OCI-LY3 (cell line): ENCODE measurements around the gene IGF2BP3.

Experiments used
- H2AFZ ChIP-seq: fragments of 200-600, 300-600 bp; shearing (Covaris generic); 2 replicates; pipeline ENCODE4 v1.6.0; 2014; ENCODE audit warnings: antibody characterized with exemption, low read depth, low read length
- H3K27ac ChIP-seq: fragments of 200-600, 300-600 bp; sonication (generic); 2 replicates; pipeline ENCODE4 v1.5.1; 2014; ENCODE audit warnings: mild to moderate bottlenecking, low read length, moderate library complexity, mixed read lengths
- H3K27me3 ChIP-seq: fragments of 200-600, 300-600 bp; sonication (generic); 2 replicates; pipeline ENCODE4 v1.6.1; 2014; ENCODE audit warnings: low read depth, low read length, mixed read lengths
- H3K36me3 ChIP-seq: fragments of 200-600, 300-600 bp; sonication (generic); replicated peaks from 2 replicates; pipeline ENCODE3; 2014; ENCODE audit warnings: low read depth, low read length, mixed read lengths
- H3K4me1 ChIP-seq: fragments of 300-600, 200-600 bp; sonication (generic); 2 replicates; pipeline ENCODE4 v1.6.1; 2014; ENCODE audit warnings: low read length, mixed read lengths
- H3K4me2 ChIP-seq: fragments of 200-600, 300-600 bp; sonication (generic); 2 replicates; pipeline ENCODE4 v1.6.1; 2014; ENCODE audit warnings: low read length, mixed read lengths
- H3K4me3 ChIP-seq: fragments of 300-600, 200-600 bp; sonication (generic); 2 replicates; pipeline ENCODE4 v1.5.1; 2014; ENCODE audit warnings: antibody characterized with exemption, mild to moderate bottlenecking, low read length, moderate library complexity
- H3K79me2 ChIP-seq: fragments of 300-600, 200-600 bp; shearing (Covaris generic); 2 replicates; pipeline ENCODE4 v1.6.1; 2014; ENCODE audit warnings: mild to moderate bottlenecking, low read length, mixed read lengths
- H3K9ac ChIP-seq: fragments of 300-600, 200-600 bp; shearing (Covaris generic); 2 replicates; pipeline ENCODE4 v1.6.0; 2014; ENCODE audit warnings: mild to moderate bottlenecking, low read length, moderate library complexity
- H3K9me3 ChIP-seq: fragments of 200-600, 300-600 bp; shearing (Covaris generic); 2 replicates; pipeline ENCODE4 v1.6.1; 2014; ENCODE audit warnings: low read length, mixed read lengths; ENCODE audit not compliant: insufficient read depth
- H4K20me1 ChIP-seq: fragments of 200-600, 300-600 bp; sonication (generic); 2 replicates; pipeline ENCODE4 v1.6.1; 2016; ENCODE audit warnings: low read length, mixed read lengths; ENCODE audit not compliant: insufficient read depth
- EZH2phosphoT487 ChIP-seq: fragments of 200-600 bp; shearing (Covaris generic); IDR thresholded peaks from 2 replicates; pipeline ENCODE4 v1.6.1; 2018; ENCODE audit warnings: antibody characterized with exemption, mixed run types, low read depth
- TF ChIP-seq, protein P1 (sequence below): fragments of 200-600, 300-600 bp; sonication (generic); IDR thresholded peaks from 2 replicates; pipeline ENCODE4 v1.5.1; 2014; ENCODE audit warnings: antibody characterized with exemption, low read length, low read depth

IGF2BP3 gene

DNA sequence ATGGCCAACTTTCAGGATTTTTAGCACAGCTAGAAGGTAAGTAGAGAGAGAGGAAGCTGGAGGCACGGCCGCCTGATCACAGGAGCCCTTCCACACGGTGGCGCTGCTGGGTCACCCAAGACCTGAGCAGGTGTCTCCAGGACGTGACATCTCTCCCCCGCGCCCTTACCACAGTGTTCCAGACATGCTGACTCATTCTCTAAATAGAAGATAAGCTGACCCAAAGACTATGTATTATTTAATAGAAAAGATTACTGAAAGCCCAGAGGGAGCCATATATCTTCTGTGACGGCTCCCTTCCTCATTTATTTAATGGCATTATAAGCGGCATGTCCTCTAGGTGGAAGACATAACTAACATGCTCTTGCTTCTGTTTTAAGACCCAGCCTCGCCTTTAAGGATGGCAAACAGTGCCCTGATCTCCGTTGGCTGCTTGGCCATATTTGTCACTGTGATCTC lies 197.1 kb downstream of the IGF2BP3 start:
- Histone ChIP-seq H3K9ac (peak overlapping the region; percentile 62), H3K4me2 (peak overlapping the region; percentile 85)

DNA sequence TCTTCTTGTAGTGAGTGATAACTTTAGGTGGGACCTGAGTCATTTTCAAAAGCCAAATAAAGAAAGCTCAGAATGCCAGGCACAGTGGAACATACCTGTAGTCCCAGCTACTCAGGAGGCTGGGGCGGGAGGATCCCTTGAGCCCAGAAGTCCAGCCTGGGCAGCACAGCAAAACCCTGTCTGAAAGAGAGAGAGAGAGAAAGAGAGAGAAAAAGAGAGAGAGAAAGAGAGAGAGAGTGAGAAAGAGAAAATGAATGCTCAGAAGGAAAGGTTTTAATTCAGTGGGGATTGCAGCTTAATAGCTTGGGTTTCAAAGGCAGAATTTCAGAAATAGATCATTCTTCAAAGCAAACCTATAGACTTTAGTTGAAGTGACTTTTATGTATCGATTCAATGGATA lies 198.0 kb downstream of the IGF2BP3 start:
- TF ChIP-seq, protein P1, sequence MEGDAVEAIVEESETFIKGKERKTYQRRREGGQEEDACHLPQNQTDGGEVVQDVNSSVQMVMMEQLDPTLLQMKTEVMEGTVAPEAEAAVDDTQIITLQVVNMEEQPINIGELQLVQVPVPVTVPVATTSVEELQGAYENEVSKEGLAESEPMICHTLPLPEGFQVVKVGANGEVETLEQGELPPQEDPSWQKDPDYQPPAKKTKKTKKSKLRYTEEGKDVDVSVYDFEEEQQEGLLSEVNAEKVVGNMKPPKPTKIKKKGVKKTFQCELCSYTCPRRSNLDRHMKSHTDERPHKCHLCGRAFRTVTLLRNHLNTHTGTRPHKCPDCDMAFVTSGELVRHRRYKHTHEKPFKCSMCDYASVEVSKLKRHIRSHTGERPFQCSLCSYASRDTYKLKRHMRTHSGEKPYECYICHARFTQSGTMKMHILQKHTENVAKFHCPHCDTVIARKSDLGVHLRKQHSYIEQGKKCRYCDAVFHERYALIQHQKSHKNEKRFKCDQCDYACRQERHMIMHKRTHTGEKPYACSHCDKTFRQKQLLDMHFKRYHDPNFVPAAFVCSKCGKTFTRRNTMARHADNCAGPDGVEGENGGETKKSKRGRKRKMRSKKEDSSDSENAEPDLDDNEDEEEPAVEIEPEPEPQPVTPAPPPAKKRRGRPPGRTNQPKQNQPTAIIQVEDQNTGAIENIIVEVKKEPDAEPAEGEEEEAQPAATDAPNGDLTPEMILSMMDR, result no peak
- no peak for TF ChIP-seq EZH2phosphoT487
- peak overlapping the region; percentile 86 for H2AFZ ChIP-seq

More for the DNA sequence above, 197.1 kb downstream of the IGF2BP3 start:
- peaks cover 14% of the 10 kb centered on the region for H3K4me1 ChIP-seq
- H3K36me3 ChIP-seq, result no peaks in the 10 kb centered on the region
- H3K27ac ChIP-seq, result peak overlapping the region; percentile 25
- TF ChIP-seq EZH2phosphoT487, result no peak
- TF ChIP-seq, protein P1, result peak; percentile 75
- H3K9me3 ChIP-seq, result no peaks in the 10 kb centered on the region
- no peaks in the 10 kb centered on the region for H3K27me3 ChIP-seq
- H3K79me2 ChIP-seq, result no peaks in the 10 kb centered on the region
- peak overlapping the region; percentile 81 for H3K4me3 ChIP-seq
- peak overlapping the region; percentile 86 for H2AFZ ChIP-seq
- H4K20me1 ChIP-seq, result no peaks in the 10 kb centered on the region

DNA sequence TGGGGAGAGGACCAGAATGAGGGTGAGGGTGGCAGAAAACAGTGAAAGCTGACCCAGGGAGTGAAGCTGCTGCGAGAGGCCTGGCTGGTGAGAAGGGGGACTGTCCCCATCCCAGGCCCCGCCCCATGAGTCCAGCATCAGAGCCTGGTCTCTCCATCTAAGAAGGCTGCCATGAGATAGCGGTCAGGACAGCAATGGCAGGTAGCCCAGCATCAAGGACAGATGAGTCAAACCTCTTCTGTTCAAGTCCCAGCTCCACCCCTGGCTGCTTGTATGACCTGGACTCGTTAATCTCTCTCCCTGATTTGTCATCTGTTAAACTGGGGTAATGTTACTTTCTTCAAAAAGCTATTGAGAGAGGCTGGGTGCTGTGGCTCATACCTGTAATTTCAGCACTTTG lies 201.5 kb downstream of the IGF2BP3 start:
- Histone ChIP-seq H2AFZ (no peak overlapping the region), H3K4me3 (no peak overlapping the region), H3K4me2 (no peak overlapping the region), H3K9ac (no peak overlapping the region), H3K9me3 (no peaks in the 10 kb centered on the region), H3K79me2 (no peaks in the 10 kb centered on the region), H3K27me3 (no peaks in the 10 kb centered on the region), H3K4me1 (peaks cover 15% of the 10 kb centered on the region; the same call in 1 of the 2 replicates), H3K27ac (no peak overlapping the region), H4K20me1 (no peaks in the 10 kb centered on the region), H3K36me3 (no peaks in the 10 kb centered on the region)
- TF ChIP-seq, protein P1, result no peak
- no peak for TF ChIP-seq EZH2phosphoT487

More for the DNA sequence above, 198.0 kb downstream of the IGF2BP3 start:
- H3K9ac ChIP-seq, result peak overlapping the region; percentile 62; the same call in 1 of the 2 replicates
- no peaks in the 10 kb centered on the region for H3K27me3 ChIP-seq
- no peaks in the 10 kb centered on the region for H4K20me1 ChIP-seq
- H3K9me3 ChIP-seq, result no peaks in the 10 kb centered on the region
- H3K4me1 ChIP-seq, result peaks cover 14% of the 10 kb centered on the region
- H3K27ac ChIP-seq, result no peak overlapping the region
- no peaks in the 10 kb centered on the region for H3K36me3 ChIP-seq
- H3K79me2 ChIP-seq, result no peaks in the 10 kb centered on the region
- peak overlapping the region; percentile 81 for H3K4me3 ChIP-seq
- H3K4me2 ChIP-seq, result peak overlapping the region; percentile 85

DNA sequence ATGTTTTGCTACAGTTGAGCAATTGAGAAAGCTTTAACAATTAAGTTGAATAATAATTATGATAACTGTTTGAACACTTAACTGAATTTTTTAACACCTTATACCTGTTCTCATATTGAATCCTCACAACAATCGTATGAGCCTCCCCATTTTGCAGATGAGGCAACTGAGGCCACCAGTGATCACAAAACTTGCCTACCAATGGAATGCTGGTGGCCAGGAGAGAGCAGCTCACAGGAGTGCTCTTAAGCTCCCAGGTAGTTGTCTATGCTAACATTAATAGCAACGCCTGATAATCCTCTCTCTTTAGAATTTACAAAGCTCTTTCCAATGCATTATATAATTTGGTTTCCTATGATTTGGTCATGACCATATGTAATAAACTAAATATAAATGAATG lies 202.1 kb downstream of the IGF2BP3 start:
- H2AFZ ChIP-seq, result no peak overlapping the region
- H3K4me3 ChIP-seq, result no peak overlapping the region
- H3K36me3 ChIP-seq, result no peaks in the 10 kb centered on the region
- no peaks in the 10 kb centered on the region for H3K79me2 ChIP-seq
- TF ChIP-seq, protein P1, result no peak
- TF ChIP-seq EZH2phosphoT487, result no peak
- no peaks in the 10 kb centered on the region for H4K20me1 ChIP-seq
- no peak overlapping the region for H3K4me2 ChIP-seq
- no peaks in the 10 kb centered on the region for H3K9me3 ChIP-seq
- no peaks in the 10 kb centered on the region for H3K27me3 ChIP-seq
- H3K27ac ChIP-seq, result no peak overlapping the region
- H3K9ac ChIP-seq, result no peak overlapping the region
- peaks cover 11% of the 10 kb centered on the region; the same call in 1 of the 2 replicates for H3K4me1 ChIP-seq
